Measurements from ENCODE around the gene OPALIN. TPM values are rescaled to one million over a fixed set of nuclear protein-coding genes. Genes with fewer than 3 reads are reported as not detected.

The OPALIN gene, protein sequence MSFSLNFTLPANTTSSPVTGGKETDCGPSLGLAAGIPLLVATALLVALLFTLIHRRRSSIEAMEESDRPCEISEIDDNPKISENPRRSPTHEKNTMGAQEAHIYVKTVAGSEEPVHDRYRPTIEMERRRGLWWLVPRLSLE
- not detected for polyA plus RNA-seq (2012; ENCODE audit: insufficient read length, low read depth)

DNA sequence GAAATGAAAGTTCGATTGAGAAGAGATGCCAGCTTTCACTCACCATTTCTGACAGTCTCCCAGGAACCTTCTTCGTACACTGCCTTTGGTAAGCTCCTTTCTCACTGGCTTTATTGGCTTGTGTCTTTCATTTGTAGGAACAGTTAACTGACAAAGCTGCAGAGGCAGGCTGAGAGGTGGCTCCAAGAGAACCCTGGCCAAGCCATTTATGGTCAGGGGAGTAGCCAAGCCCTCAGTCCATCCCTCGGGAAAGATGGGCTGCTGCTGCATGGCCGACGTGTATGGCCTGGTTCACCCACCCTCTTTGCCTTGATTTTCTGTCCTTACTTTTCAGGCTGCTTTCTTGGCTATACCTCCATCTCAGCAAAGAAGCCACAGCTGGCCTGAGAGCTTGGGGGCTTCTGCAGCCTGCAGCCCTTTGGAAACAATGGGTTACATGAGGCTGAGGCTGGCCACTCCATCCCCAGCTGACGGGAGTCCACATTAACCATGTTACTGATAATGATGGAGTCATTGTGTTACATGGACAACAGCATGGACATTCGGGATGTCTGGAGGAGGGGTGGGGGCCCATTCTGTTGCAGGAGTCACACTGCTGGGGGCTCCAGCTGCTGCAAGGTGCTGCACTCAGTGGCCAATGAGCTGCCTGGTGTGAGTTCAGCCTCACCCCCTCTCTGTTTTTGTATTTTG, at the start of gene OPALIN:
Gene OPALIN, minus strand, starts transcription at position 152 of the 690 bp plus-strand sequence. Its CDS starts 106 bp downstream, at position 46.
- no peak for TF ChIP-seq SIN3A (IDR thresholded peaks at IDR 0.05; ENCODE audit: borderline replicate concordance, insufficient read depth, low read length)
- no peak for TF ChIP-seq POLR2AphosphoS5 (IDR thresholded peaks at IDR 0.05; ENCODE audit: low read depth, low read length)
- no peak for TF ChIP-seq TAF1 (IDR thresholded peaks at IDR 0.05; ENCODE audit: borderline replicate concordance, insufficient read depth, low read length)
- no peak for TF ChIP-seq FOXP2 (optimal IDR thresholded peaks at IDR 0.05; ENCODE audit: borderline replicate concordance, extremely low read depth, extremely low read length, insufficient read depth)
- TF ChIP-seq, protein P1, sequence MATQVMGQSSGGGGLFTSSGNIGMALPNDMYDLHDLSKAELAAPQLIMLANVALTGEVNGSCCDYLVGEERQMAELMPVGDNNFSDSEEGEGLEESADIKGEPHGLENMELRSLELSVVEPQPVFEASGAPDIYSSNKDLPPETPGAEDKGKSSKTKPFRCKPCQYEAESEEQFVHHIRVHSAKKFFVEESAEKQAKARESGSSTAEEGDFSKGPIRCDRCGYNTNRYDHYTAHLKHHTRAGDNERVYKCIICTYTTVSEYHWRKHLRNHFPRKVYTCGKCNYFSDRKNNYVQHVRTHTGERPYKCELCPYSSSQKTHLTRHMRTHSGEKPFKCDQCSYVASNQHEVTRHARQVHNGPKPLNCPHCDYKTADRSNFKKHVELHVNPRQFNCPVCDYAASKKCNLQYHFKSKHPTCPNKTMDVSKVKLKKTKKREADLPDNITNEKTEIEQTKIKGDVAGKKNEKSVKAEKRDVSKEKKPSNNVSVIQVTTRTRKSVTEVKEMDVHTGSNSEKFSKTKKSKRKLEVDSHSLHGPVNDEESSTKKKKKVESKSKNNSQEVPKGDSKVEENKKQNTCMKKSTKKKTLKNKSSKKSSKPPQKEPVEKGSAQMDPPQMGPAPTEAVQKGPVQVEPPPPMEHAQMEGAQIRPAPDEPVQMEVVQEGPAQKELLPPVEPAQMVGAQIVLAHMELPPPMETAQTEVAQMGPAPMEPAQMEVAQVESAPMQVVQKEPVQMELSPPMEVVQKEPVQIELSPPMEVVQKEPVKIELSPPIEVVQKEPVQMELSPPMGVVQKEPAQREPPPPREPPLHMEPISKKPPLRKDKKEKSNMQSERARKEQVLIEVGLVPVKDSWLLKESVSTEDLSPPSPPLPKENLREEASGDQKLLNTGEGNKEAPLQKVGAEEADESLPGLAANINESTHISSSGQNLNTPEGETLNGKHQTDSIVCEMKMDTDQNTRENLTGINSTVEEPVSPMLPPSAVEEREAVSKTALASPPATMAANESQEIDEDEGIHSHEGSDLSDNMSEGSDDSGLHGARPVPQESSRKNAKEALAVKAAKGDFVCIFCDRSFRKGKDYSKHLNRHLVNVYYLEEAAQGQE (IDR thresholded peaks at IDR 0.05; ENCODE audit: insufficient read depth in 1 of 2, low read depth in 2 of 2, low read length in 2 of 2) = no peak

DNA sequence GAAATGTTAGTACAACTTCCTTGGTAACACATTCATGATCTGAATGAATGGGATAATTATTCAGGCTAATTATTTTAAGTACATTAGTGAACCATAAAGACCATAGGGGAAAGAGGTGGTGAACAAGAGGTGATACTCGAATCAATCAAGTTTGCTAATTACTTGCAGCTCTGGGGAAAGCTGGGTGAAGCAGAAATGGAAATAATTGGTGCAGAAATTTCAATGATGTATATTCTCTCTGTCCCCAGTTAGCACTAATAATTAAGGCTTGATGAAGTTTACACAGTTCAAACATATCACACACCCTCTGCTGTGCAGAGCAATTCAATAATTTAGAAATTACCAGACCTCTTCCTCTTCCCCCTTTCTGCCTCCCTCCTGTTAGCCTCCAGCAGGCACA, 49.4 kb upstream of the OPALIN start:
- no peak for TF ChIP-seq POLR2AphosphoS5 (IDR thresholded peaks at IDR 0.05; ENCODE audit: low read depth, low read length)
- TF ChIP-seq, protein P1 (IDR thresholded peaks at IDR 0.05; ENCODE audit: insufficient read depth in 1 of 2, low read depth in 2 of 2, low read length in 2 of 2) = no peak
- TF ChIP-seq FOXP2 (optimal IDR thresholded peaks at IDR 0.05; ENCODE audit: borderline replicate concordance, extremely low read depth, extremely low read length, insufficient read depth) = no peak
- no peak for TF ChIP-seq SIN3A (IDR thresholded peaks at IDR 0.05; ENCODE audit: borderline replicate concordance, insufficient read depth, low read length)
- TF ChIP-seq TAF1 (IDR thresholded peaks at IDR 0.05; ENCODE audit: borderline replicate concordance, insufficient read depth, low read length) = no peak

DNA sequence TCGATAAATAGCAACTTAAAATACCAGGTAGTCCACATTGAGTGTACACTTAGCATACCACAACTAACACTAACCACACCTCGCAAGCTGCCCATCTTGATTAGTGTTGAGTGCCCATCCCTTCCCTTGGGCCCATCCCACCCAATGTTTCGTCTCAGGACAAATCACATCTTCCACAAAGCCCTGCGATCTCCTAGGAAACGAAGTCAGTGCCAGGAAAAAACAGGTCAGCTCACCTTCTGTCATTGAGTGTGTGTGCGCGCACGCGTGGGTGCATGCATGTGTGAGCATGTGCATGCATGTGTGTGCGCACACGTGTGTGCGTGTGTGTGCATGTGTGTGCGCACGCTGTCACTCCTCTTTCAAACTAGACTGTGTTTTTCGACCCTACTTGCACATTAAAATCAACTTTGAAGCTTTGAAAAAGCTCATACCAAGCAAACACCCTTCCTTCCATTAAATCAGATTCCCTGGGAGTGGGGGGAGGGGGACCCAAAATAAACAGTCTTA, 48.8 kb upstream of the OPALIN start:
- TF ChIP-seq, protein P1 (IDR thresholded peaks at IDR 0.05; ENCODE audit: insufficient read depth in 1 of 2, low read depth in 2 of 2, low read length in 2 of 2) = no peak
- TF ChIP-seq POLR2AphosphoS5 (IDR thresholded peaks at IDR 0.05; ENCODE audit: low read depth, low read length) (no peak), SIN3A (IDR thresholded peaks at IDR 0.05; ENCODE audit: borderline replicate concordance, insufficient read depth, low read length) (no peak), FOXP2 (optimal IDR thresholded peaks at IDR 0.05; ENCODE audit: borderline replicate concordance, extremely low read depth, extremely low read length, insufficient read depth) (no peak), TAF1 (IDR thresholded peaks at IDR 0.05; ENCODE audit: borderline replicate concordance, insufficient read depth, low read length) (no peak)

DNA sequence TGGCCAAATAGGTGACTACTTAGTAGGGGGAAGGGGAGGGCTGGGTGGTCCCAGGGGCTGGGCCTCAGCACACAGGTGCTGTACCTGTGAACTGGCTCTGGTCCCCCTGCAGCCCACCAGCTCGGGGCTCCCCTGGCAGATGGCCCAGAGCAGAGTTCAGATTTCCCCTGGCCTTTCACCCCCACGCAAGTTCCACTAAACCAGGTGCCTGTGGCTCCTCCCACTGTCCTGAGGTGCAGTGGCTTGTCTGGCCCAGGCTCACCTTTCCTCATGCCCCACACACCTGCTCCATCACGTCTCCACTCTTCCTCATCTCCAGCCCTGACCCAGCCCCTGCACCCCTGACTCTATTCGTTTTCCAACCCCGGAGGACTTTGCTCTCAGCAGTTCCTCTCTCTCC, 47.3 kb upstream of the OPALIN start:
- TF ChIP-seq POLR2AphosphoS5 (IDR thresholded peaks at IDR 0.05; ENCODE audit: low read depth, low read length) = no peak

DNA sequence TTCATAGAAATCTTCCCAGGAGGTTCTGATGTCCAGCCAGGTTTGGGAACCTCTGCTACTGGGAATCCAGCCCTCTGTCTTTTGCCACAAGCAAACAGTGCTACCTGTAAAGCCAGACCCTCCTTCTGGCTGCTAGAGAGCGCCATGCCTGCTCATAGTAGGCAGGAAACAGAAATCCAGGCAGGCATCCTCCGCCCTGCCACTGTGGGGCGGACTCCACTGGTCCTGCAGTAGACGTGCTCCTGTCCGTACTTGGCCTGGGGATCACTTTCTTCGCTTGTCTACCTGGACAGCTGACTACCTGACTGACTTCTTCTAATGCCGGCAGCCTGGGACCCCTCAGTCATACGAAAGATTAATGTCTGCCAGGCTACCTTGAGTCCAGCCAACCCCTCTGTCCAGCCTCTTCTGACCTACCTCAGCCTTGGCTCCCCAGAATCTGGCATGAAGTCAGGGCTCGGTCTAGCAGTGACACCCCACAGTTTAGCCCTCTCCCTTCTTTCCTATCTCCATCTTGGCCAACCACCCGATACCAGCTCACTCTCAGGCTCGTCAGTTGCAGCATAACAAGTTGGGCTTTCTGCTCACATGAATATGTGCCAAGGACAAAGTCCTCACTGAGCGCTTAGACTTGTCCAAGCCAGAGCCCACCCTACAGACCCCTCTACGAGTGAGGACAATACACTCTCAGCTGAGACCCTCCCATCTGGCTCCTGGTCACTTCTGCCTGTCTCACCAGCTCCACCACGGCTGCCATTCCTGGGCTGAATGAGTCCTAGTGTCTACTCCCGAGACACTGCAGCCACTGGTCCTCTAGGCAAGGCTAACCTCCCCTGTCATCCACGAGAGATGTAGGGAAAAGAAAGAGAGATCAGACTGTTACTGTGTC, 43.9 kb upstream of the OPALIN start:
- TF ChIP-seq SIN3A (IDR thresholded peaks at IDR 0.05; ENCODE audit: borderline replicate concordance, insufficient read depth, low read length) = no peak
- no peak for TF ChIP-seq POLR2AphosphoS5 (IDR thresholded peaks at IDR 0.05; ENCODE audit: low read depth, low read length)
- TF ChIP-seq, protein P1 (IDR thresholded peaks at IDR 0.05; ENCODE audit: insufficient read depth in 1 of 2, low read depth in 2 of 2, low read length in 2 of 2) = no peak
- TF ChIP-seq TAF1 (IDR thresholded peaks at IDR 0.05; ENCODE audit: borderline replicate concordance, insufficient read depth, low read length) = no peak
- TF ChIP-seq FOXP2 (optimal IDR thresholded peaks at IDR 0.05; ENCODE audit: borderline replicate concordance, extremely low read depth, extremely low read length, insufficient read depth) = no peak
